ENCODE data around the gene ZMYND8.

Gene ZMYND8

DNA sequence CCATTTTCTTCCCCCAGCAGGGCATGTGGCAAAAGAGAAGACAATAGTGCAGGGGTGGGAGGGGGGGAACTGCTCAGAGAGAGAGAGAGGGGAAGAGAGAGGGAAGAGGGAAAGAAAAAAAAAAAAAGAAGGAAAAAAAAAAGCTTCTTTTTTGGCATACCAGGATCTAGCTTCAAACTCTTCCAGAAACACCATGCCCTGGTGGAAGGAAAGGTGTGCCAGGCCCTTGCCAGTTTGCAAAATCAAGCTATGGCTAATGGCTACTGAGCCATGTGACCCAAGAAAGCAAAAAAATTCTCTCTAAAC, 326 bp downstream of the ZMYND8 start:
- Histone ChIP-seq H4K8ac (ENCODE audit: low read length) (peak overlapping the region; percentile 93), H3K9me3 (ENCODE audit: control insufficient read depth, low read length) (no peaks in the 10 kb centered on the region), H2BK5ac (ENCODE audit: low read depth, low read length, poor library complexity, severe bottlenecking) (peak overlapping the region; percentile 67), H3K79me1 (replicated peaks; ENCODE audit: low read length, poor library complexity, severe bottlenecking) (no peaks in the 10 kb centered on the region), H2BK15ac (ENCODE audit: low read depth, poor library complexity, severe bottlenecking) (peak overlapping the region; percentile 45), H3K4ac (ENCODE audit: low read depth in 1 of 2, low read length in 2 of 2) (peak overlapping the region; percentile 90 to 99), H3K23ac (ENCODE audit: low read length in 2 of 2) (peak overlapping the region in 1 of 2 experiments; percentile 84), H3K36me3 (ENCODE audit: control insufficient read depth in 1 of 2, insufficient read depth in 2 of 2, low read depth in 1 of 2, low read length in 2 of 2) (no peaks in the 10 kb centered on the region), H3K9ac (ENCODE audit: low read length) (peak overlapping the region; percentile 88), H2AFZ (ENCODE audit: low read depth, low read length) (no peak overlapping the region), H3K27me3 (ENCODE audit: control insufficient read depth in 1 of 2, insufficient read depth in 1 of 2, low read length in 2 of 2) (no peaks in the 10 kb centered on the region), H3K4me1 (ENCODE audit: control insufficient read depth, insufficient read depth, low read depth, low read length) (peaks cover 44% of the 10 kb centered on the region), H3K18ac (ENCODE audit: low read depth in 1 of 2, low read length in 2 of 2) (peak overlapping the region; percentile 94 to 98), H2BK120ac (ENCODE audit: low read depth, low read length) (peak overlapping the region; percentile 91), H3K4me2 (ENCODE audit: low read length, poor library complexity, severe bottlenecking) (peak overlapping the region; percentile 17), H4K91ac (ENCODE audit: low read length) (peak overlapping the region; percentile 94), H3K27ac (ENCODE audit: low read length, poor library complexity, severe bottlenecking) (peak overlapping the region; percentile 100), H2AK5ac (ENCODE audit: low read length, severe bottlenecking) (peak overlapping the region; percentile 99), H2BK12ac (ENCODE audit: low read length in 2 of 2) (peak overlapping the region in 1 of 2 experiments; percentile 60), H3K4me3 (ENCODE audit: insufficient read depth in 1 of 2, low read depth in 1 of 2, low read length in 2 of 2) (peak overlapping the region in 1 of 2 experiments; percentile 32), H3K14ac (ENCODE audit: low read length in 2 of 2) (peak overlapping the region in 1 of 2 experiments; percentile 77)
- no peak for DNase-seq

DNA sequence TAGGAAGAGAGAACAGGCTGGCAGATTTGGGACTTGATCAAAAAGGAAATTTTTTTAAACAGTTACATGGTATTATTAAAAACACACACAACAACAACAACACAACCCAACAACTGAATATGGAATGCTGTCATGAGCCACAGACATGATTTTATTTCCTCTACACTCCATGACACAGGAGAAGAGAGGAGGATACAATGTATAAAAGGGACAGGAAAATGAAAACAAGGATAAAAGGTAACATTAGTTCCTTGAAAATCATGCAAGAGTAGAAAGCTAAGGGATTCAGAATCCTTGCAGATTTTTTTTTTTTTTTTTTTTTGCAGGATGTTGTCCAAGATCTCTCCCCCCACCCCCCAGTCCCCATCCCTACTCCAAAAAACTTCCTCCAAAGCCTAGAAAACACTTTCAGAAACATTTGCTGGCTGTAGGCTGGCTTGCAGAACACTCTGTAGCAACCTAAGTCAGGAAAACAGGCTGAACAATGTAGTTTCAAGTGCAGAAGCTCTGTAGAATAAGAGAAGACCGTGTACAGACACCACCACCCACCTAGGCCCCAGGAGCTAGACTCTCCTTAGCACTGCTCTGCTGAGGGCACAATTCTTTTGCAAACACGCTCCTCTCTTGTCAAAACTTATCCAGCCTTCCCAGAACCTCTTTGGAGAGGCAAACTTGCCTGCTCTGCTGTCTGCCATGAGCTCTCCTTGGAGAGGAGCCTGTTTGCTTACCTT, 845 bp downstream of the ZMYND8 start:
- no peak overlapping the region for H2BK5ac ChIP-seq (ENCODE audit: low read depth, low read length, poor library complexity, severe bottlenecking)
- no peak overlapping the region for H2BK15ac ChIP-seq (ENCODE audit: low read depth, poor library complexity, severe bottlenecking)
- H2BK12ac ChIP-seq (ENCODE audit: low read length in 2 of 2): peak overlapping the region; percentile 15 to 60
- WGBS: 12% methylated on average over 2 of the region's 2 CpGs
- H3K4me2 ChIP-seq (ENCODE audit: low read length, poor library complexity, severe bottlenecking): peak overlapping the region; percentile 47
- peak; percentile 39 for DNase-seq
- peak overlapping the region; percentile 74 for H3K9ac ChIP-seq (ENCODE audit: low read length)
- no peaks in the 10 kb centered on the region for H3K27me3 ChIP-seq (ENCODE audit: control insufficient read depth in 1 of 2, insufficient read depth in 1 of 2, low read length in 2 of 2)
- H4K8ac ChIP-seq (ENCODE audit: low read length): peak overlapping the region; percentile 93
- H3K79me1 ChIP-seq (replicated peaks; ENCODE audit: low read length, poor library complexity, severe bottlenecking): no peaks in the 10 kb centered on the region
- peaks cover 40% of the 10 kb centered on the region for H3K4me1 ChIP-seq (ENCODE audit: control insufficient read depth, insufficient read depth, low read depth, low read length)
- peak overlapping the region; percentile 91 for H2BK120ac ChIP-seq (ENCODE audit: low read depth, low read length)
- H2AK5ac ChIP-seq (ENCODE audit: low read length, severe bottlenecking): peak overlapping the region; percentile 50
- peak overlapping the region; percentile 35 to 77 for H3K14ac ChIP-seq (ENCODE audit: low read length in 2 of 2)
- peak overlapping the region; percentile 90 for H4K91ac ChIP-seq (ENCODE audit: low read length)
- H3K23ac ChIP-seq (ENCODE audit: low read length in 2 of 2): peak overlapping the region in 1 of 2 experiments; percentile 84
- H3K36me3 ChIP-seq (ENCODE audit: control insufficient read depth in 1 of 2, insufficient read depth in 2 of 2, low read depth in 1 of 2, low read length in 2 of 2): no peaks in the 10 kb centered on the region
- H3K9me3 ChIP-seq (ENCODE audit: control insufficient read depth, low read length): no peaks in the 10 kb centered on the region
- peak overlapping the region; percentile 82 to 94 for H3K4ac ChIP-seq (ENCODE audit: low read depth in 1 of 2, low read length in 2 of 2)
- peak overlapping the region; percentile 94 for H3K18ac ChIP-seq (ENCODE audit: low read depth in 1 of 2, low read length in 2 of 2)
- H2AFZ ChIP-seq (ENCODE audit: low read depth, low read length): no peak overlapping the region
- peak overlapping the region; percentile 100 for H3K27ac ChIP-seq (ENCODE audit: low read length, poor library complexity, severe bottlenecking)
- peak overlapping the region in 1 of 2 experiments; percentile 64 for H3K4me3 ChIP-seq (ENCODE audit: insufficient read depth in 1 of 2, low read depth in 1 of 2, low read length in 2 of 2)

DNA sequence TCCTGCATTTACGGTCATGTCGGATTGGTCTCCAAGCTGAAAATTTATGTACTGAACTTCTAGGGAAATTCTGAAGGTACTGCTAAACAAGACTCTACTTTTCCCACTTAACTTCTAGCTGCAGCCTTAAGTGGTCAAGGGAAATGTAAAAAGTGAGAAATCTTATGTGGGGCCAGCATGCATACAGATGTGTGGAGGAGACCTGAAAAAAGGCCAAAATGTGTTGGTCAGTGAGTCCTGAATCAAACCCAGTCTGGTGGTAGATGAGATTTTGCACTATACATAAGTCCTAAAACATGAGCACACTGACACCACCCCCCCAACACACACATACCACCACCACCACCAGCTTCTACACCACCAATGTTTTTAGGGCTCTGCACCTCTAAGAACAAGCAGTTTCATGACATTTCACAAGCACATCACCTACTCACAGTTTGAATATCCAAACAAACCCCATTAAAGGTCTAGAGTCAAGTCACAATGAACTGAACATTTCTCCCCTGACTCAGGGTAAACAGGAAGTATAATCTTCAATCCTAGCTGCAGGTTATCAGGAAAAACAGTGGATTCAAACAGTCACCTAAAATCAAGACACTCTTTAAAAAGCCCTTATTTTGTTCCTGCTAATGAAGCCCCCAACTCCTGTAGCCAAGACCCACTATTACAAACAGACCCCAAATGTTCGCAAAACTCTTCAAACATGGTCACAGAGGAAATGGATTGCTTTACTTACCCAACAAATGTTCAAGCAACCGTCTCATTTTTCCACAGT, 1.6 kb downstream of the ZMYND8 start:
- WGBS: 44% methylated on average over 3 of the region's 4 CpGs
- peak overlapping the region in 1 of 2 experiments; percentile 64 for H3K4me3 ChIP-seq (ENCODE audit: insufficient read depth in 1 of 2, low read depth in 1 of 2, low read length in 2 of 2)
- no peaks in the 10 kb centered on the region for H3K9me3 ChIP-seq (ENCODE audit: control insufficient read depth, low read length)
- H4K8ac ChIP-seq (ENCODE audit: low read length): peak overlapping the region; percentile 33
- peak overlapping the region in 1 of 2 experiments; percentile 37 for H2BK12ac ChIP-seq (ENCODE audit: low read length in 2 of 2)
- H2BK15ac ChIP-seq (ENCODE audit: low read depth, poor library complexity, severe bottlenecking): no peak overlapping the region
- H2AK5ac ChIP-seq (ENCODE audit: low read length, severe bottlenecking): peak overlapping the region; percentile 88
- peak overlapping the region; percentile 30 to 91 for H3K4ac ChIP-seq (ENCODE audit: low read depth in 1 of 2, low read length in 2 of 2)
- peak overlapping the region in 1 of 2 experiments; percentile 39 for H3K14ac ChIP-seq (ENCODE audit: low read length in 2 of 2)
- peak overlapping the region; percentile 100 for H3K27ac ChIP-seq (ENCODE audit: low read length, poor library complexity, severe bottlenecking)
- H3K9ac ChIP-seq (ENCODE audit: low read length): peak overlapping the region; percentile 74
- H3K18ac ChIP-seq (ENCODE audit: low read depth in 1 of 2, low read length in 2 of 2): peak overlapping the region; percentile 50 to 85
- H3K23ac ChIP-seq (ENCODE audit: low read length in 2 of 2): no peak overlapping the region
- H3K27me3 ChIP-seq (ENCODE audit: control insufficient read depth in 1 of 2, insufficient read depth in 1 of 2, low read length in 2 of 2): no peaks in the 10 kb centered on the region
- no peak overlapping the region for H2BK5ac ChIP-seq (ENCODE audit: low read depth, low read length, poor library complexity, severe bottlenecking)
- no peak overlapping the region for H2AFZ ChIP-seq (ENCODE audit: low read depth, low read length)
- H3K36me3 ChIP-seq (ENCODE audit: control insufficient read depth in 1 of 2, insufficient read depth in 2 of 2, low read depth in 1 of 2, low read length in 2 of 2): no peaks in the 10 kb centered on the region
- no peak overlapping the region for H4K91ac ChIP-seq (ENCODE audit: low read length)
- H2BK120ac ChIP-seq (ENCODE audit: low read depth, low read length): no peak overlapping the region
- H3K79me1 ChIP-seq (replicated peaks; ENCODE audit: low read length, poor library complexity, severe bottlenecking): no peaks in the 10 kb centered on the region
- DNase-seq: peak; percentile 72
- peak overlapping the region; percentile 47 for H3K4me2 ChIP-seq (ENCODE audit: low read length, poor library complexity, severe bottlenecking)
- H3K4me1 ChIP-seq (ENCODE audit: control insufficient read depth, insufficient read depth, low read depth, low read length): peaks cover 38% of the 10 kb centered on the region

GRCh38 chr20:47354464-47354713, 2.1 kb downstream of the ZMYND8 start:
- no peak overlapping the region for H2BK12ac ChIP-seq (ENCODE audit: low read length in 2 of 2)
- H3K18ac ChIP-seq (ENCODE audit: low read depth in 1 of 2, low read length in 2 of 2): peak overlapping the region; percentile 61 to 78
- H3K9ac ChIP-seq (ENCODE audit: low read length): peak overlapping the region; percentile 74
- H3K4me2 ChIP-seq (ENCODE audit: low read length, poor library complexity, severe bottlenecking): no peak overlapping the region
- peaks cover 33% of the 10 kb centered on the region for H3K4me1 ChIP-seq (ENCODE audit: control insufficient read depth, insufficient read depth, low read depth, low read length)
- no peak overlapping the region for H4K91ac ChIP-seq (ENCODE audit: low read length)
- no peak for DNase-seq
- no peak overlapping the region for H3K23ac ChIP-seq (ENCODE audit: low read length in 2 of 2)
- peak overlapping the region; percentile 100 for H3K27ac ChIP-seq (ENCODE audit: low read length, poor library complexity, severe bottlenecking)
- H3K9me3 ChIP-seq (ENCODE audit: control insufficient read depth, low read length): no peaks in the 10 kb centered on the region
- no peak overlapping the region for H4K8ac ChIP-seq (ENCODE audit: low read length)
- peak overlapping the region; percentile 25 for H2BK5ac ChIP-seq (ENCODE audit: low read depth, low read length, poor library complexity, severe bottlenecking)
- no peaks in the 10 kb centered on the region for H3K36me3 ChIP-seq (ENCODE audit: control insufficient read depth in 1 of 2, insufficient read depth in 2 of 2, low read depth in 1 of 2, low read length in 2 of 2)
- no peak overlapping the region for H2BK15ac ChIP-seq (ENCODE audit: low read depth, poor library complexity, severe bottlenecking)
- H3K4me3 ChIP-seq (ENCODE audit: insufficient read depth in 1 of 2, low read depth in 1 of 2, low read length in 2 of 2): peak overlapping the region in 1 of 2 experiments; percentile 64
- WGBS: 0% methylated on average over 1 of the region's 2 CpGs
- H3K79me1 ChIP-seq (replicated peaks; ENCODE audit: low read length, poor library complexity, severe bottlenecking): no peaks in the 10 kb centered on the region
- no peak overlapping the region for H3K14ac ChIP-seq (ENCODE audit: low read length in 2 of 2)
- H2BK120ac ChIP-seq (ENCODE audit: low read depth, low read length): peak overlapping the region; percentile 57
- peak overlapping the region; percentile 84 for H2AK5ac ChIP-seq (ENCODE audit: low read length, severe bottlenecking)
- H3K27me3 ChIP-seq (ENCODE audit: control insufficient read depth in 1 of 2, insufficient read depth in 1 of 2, low read length in 2 of 2): no peaks in the 10 kb centered on the region
- peak overlapping the region; percentile 21 to 91 for H3K4ac ChIP-seq (ENCODE audit: low read depth in 1 of 2, low read length in 2 of 2)
- no peak overlapping the region for H2AFZ ChIP-seq (ENCODE audit: low read depth, low read length)

Measured in mesenchymal stem cell (in vitro differentiated cells and primary cell).